Measurements from ENCODE around the gene NUTM2D. TPM values are rescaled to one million over a fixed set of nuclear protein-coding genes. Genes with fewer than 3 reads are reported as not detected.
"Not testable (repeated sequence)": the region's sequence is repeated elsewhere in the genome, so short reads cannot be mapped to it uniquely, and the experiment has no call there.

NUTM2D gene
- total and polyA plus RNA-seq, 2 donors from 2014 or later, result 4.8 to 9.0 TPM

- intact Hi-C loops (cut with DNase I); H3K9ac ChIP-seq (ENCODE audit: low read length in 3 of 3): not testable (repeated sequence)
Observed at GRCh38 chr10:87327958-87328357, 29.6 kb upstream of the NUTM2D start.

GRCh38 chr10:87329131-87329530 lies 28.4 kb upstream of the NUTM2D start:
- FAIRE-seq; DNase-seq; intact Hi-C loops (cut with DNase I); H3K36me3 ChIP-seq (ENCODE audit: control insufficient read depth in 2 of 3, insufficient read depth in 3 of 3, low read length in 3 of 3); H3K27ac ChIP-seq (ENCODE audit: low read depth in 2 of 2, low read length in 2 of 2); H3K9me3 ChIP-seq (ENCODE audit: control insufficient read depth in 2 of 3, insufficient read depth in 1 of 3, low read length in 3 of 3); H3K27me3 ChIP-seq (ENCODE audit: control insufficient read depth, insufficient read depth, low read length); H3K9ac ChIP-seq (ENCODE audit: low read length in 3 of 3); H3K4me1 ChIP-seq (ENCODE audit: control insufficient read depth in 2 of 3, insufficient read depth in 2 of 3, low read depth in 1 of 3, low read length in 3 of 3); H3K4me3 ChIP-seq (ENCODE audit: low read length in 3 of 3): not testable (repeated sequence)

More at GRCh38 chr10:87327958-87328357, 29.6 kb upstream of the NUTM2D start:
- H3K27me3 ChIP-seq (ENCODE audit: control insufficient read depth, insufficient read depth, low read length); H3K4me1 ChIP-seq (ENCODE audit: control insufficient read depth in 2 of 3, insufficient read depth in 2 of 3, low read depth in 1 of 3, low read length in 3 of 3); H3K27ac ChIP-seq (ENCODE audit: low read depth in 2 of 2, low read length in 2 of 2); FAIRE-seq; H3K36me3 ChIP-seq (ENCODE audit: control insufficient read depth in 2 of 3, insufficient read depth in 3 of 3, low read length in 3 of 3); DNase-seq; H3K4me3 ChIP-seq (ENCODE audit: low read length in 3 of 3); H3K9me3 ChIP-seq (ENCODE audit: control insufficient read depth in 2 of 3, insufficient read depth in 1 of 3, low read length in 3 of 3): not testable (repeated sequence)

GRCh38 chr10:87332687-87333086 lies 24.9 kb upstream of the NUTM2D start:
- FAIRE-seq; H3K9ac ChIP-seq (ENCODE audit: low read length in 3 of 3); DNase-seq; intact Hi-C loops (cut with DNase I); H3K27ac ChIP-seq (ENCODE audit: low read depth in 2 of 2, low read length in 2 of 2); H3K27me3 ChIP-seq (ENCODE audit: control insufficient read depth, insufficient read depth, low read length); H3K4me3 ChIP-seq (ENCODE audit: low read length in 3 of 3); H3K36me3 ChIP-seq (ENCODE audit: control insufficient read depth in 2 of 3, insufficient read depth in 3 of 3, low read length in 3 of 3); H3K9me3 ChIP-seq (ENCODE audit: control insufficient read depth in 2 of 3, insufficient read depth in 1 of 3, low read length in 3 of 3); H3K4me1 ChIP-seq (ENCODE audit: control insufficient read depth in 2 of 3, insufficient read depth in 2 of 3, low read depth in 1 of 3, low read length in 3 of 3): not testable (repeated sequence)

GRCh38 chr10:87340411-87340810 lies 17.1 kb upstream of the NUTM2D start:
- H3K27ac ChIP-seq (ENCODE audit: low read depth in 2 of 2, low read length in 2 of 2); DNase-seq; intact Hi-C loops (cut with DNase I): not testable (repeated sequence)

DNA sequence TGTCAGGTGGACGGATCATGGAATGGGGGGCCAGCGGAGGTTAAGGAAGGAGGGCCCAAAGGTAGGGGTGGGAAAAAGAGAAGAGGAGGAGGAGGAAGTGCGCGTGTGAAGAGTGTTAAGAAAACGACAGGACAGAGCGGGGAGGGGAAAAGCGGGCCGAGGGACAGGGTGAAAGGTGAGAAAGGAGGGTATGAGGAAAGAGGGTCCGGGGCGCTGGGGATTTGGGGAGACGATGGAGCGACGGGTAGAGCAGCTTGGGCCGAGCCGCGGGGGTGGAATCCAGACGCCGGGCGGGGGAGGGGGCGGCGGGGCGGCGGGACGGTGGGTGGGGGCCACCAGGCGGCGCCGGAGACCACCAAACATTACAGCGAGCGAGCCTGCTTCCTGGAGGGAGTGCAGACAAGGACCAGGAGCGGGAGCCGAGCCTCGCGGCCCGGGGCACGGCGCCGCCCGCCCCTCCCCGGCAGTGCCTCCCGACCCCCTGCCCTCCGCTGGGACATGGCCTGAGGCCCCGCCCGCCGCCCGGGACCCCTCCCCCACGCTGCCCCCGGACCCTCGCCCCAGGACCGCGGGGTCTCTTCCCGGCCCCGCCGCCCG lies 15.9 kb upstream of the NUTM2D start:
- H3K9me3 ChIP-seq (ENCODE audit: control insufficient read depth in 2 of 3, insufficient read depth in 1 of 3, low read length in 3 of 3); H3K27me3 ChIP-seq (ENCODE audit: control insufficient read depth, insufficient read depth, low read length); intact Hi-C loops (cut with DNase I); H3K36me3 ChIP-seq (ENCODE audit: control insufficient read depth in 2 of 3, insufficient read depth in 3 of 3, low read length in 3 of 3); H3K9ac ChIP-seq (ENCODE audit: low read length in 3 of 3); FAIRE-seq; H3K4me1 ChIP-seq (ENCODE audit: control insufficient read depth in 2 of 3, insufficient read depth in 2 of 3, low read depth in 1 of 3, low read length in 3 of 3): not testable (repeated sequence)
- peak overlapping the region in 1 of 3 donors; percentile 47 for H3K4me3 ChIP-seq (ENCODE audit: low read length in 3 of 3)
- peak overlapping the region; percentile 82 to 83 for H3K27ac ChIP-seq (ENCODE audit: low read depth in 2 of 2, low read length in 2 of 2)
- DNase-seq, result peak in 3 of 5 donors; percentile 12 to 70 (median 65)

More at GRCh38 chr10:87340411-87340810, 17.1 kb upstream of the NUTM2D start:
- not testable (repeated sequence) for H3K4me1 ChIP-seq (ENCODE audit: control insufficient read depth in 2 of 3, insufficient read depth in 2 of 3, low read depth in 1 of 3, low read length in 3 of 3); H3K36me3 ChIP-seq (ENCODE audit: control insufficient read depth in 2 of 3, insufficient read depth in 3 of 3, low read length in 3 of 3); FAIRE-seq; H3K27me3 ChIP-seq (ENCODE audit: control insufficient read depth, insufficient read depth, low read length); H3K9ac ChIP-seq (ENCODE audit: low read length in 3 of 3); H3K9me3 ChIP-seq (ENCODE audit: control insufficient read depth in 2 of 3, insufficient read depth in 1 of 3, low read length in 3 of 3); H3K4me3 ChIP-seq (ENCODE audit: low read length in 3 of 3)

GRCh38 chr10:87342249-87342710 lies 15.3 kb upstream of the NUTM2D start:
- peak overlapping the region; percentile 82 to 83 for H3K27ac ChIP-seq (ENCODE audit: low read depth in 2 of 2, low read length in 2 of 2)
- H3K9ac ChIP-seq (ENCODE audit: low read length in 3 of 3); H3K4me1 ChIP-seq (ENCODE audit: control insufficient read depth in 2 of 3, insufficient read depth in 2 of 3, low read depth in 1 of 3, low read length in 3 of 3); intact Hi-C loops (cut with DNase I); H3K9me3 ChIP-seq (ENCODE audit: control insufficient read depth in 2 of 3, insufficient read depth in 1 of 3, low read length in 3 of 3); FAIRE-seq; H3K27me3 ChIP-seq (ENCODE audit: control insufficient read depth, insufficient read depth, low read length); H3K36me3 ChIP-seq (ENCODE audit: control insufficient read depth in 2 of 3, insufficient read depth in 3 of 3, low read length in 3 of 3): not testable (repeated sequence)
- peak; percentile 93 to 98 (median 94) for DNase-seq
- peak overlapping the region in 1 of 3 donors; percentile 35 for H3K4me3 ChIP-seq (ENCODE audit: low read length in 3 of 3)

Measured in kidney (tissue), 11 donors.